K562 treated with DMSO at 1 percent for 12 hours (cell line): ENCODE data around the gene DLGAP4. TPM values are rescaled to one million over a fixed set of nuclear protein-coding genes. Genes with fewer than 3 reads are reported as not detected.

Source experiments
- total RNA-seq: library from RNA; unstranded; fragments of 300-600 nt; gene quantifications from 2 replicates; pipeline ENCODE4 v1.2.3, GENCODE V29; 2022; ENCODE audit not compliant: insufficient read depth

Gene DLGAP4
- 10.3 and 25.7 TPM in 2 replicates for total RNA-seq

GRCh38 chr20:36305602-36306551 is at the start of gene DLGAP4:
DLGAP4 (plus strand) TSS chr20:36306339; CDS start chr20:36431718, 125,379 bp downstream.

GRCh38 chr20:36541227-36541767 is 235.2 kb downstream of the DLGAP4 start, which contains the start of gene MYL9:
MYL9 (plus strand) TSS chr20:36541519; CDS start chr20:36544885, 3,366 bp downstream.

GRCh38 chr20:36573103-36573797 is 267.1 kb downstream of the DLGAP4 start, which contains the start of gene TGIF2:
TGIF2 (plus strand) TSS chr20:36573597; CDS start chr20:36578775, 5,178 bp downstream.

Other genes with a start within 250 kb of the DLGAP4 start
- 0.51 and 2.8 TPM in 2 replicates for gene EPB41L1, start 151.6 kb upstream of the DLGAP4 start, total RNA-seq
- 24.6 and 30.9 TPM in 2 replicates for gene AAR2, start 69.9 kb upstream of the DLGAP4 start, total RNA-seq
- 5.6 and 6.7 TPM in 2 replicates for gene MYL9, start 235.2 kb downstream of the DLGAP4 start, total RNA-seq